ENCODE measurements around the gene ITLN1.
"Not testable (repeated sequence)": the region's sequence is repeated elsewhere in the genome, so short reads cannot be mapped to it uniquely, and the experiment has no call there.

ITLN1 gene

GRCh38 chr1:160885042-160885441 lies at the start of gene ITLN1:
ITLN1 (minus strand) TSS chr1:160885180; CDS start chr1:160884877, 303 bp downstream.
- no peak for DNase-seq (ENCODE audit: low spot score)

- not testable (repeated sequence) for DNase-seq (ENCODE audit: low spot score)
These were observed 48.3 kb upstream of the ITLN1 start for GRCh38 chr1:160933305-160933704.

DNA sequence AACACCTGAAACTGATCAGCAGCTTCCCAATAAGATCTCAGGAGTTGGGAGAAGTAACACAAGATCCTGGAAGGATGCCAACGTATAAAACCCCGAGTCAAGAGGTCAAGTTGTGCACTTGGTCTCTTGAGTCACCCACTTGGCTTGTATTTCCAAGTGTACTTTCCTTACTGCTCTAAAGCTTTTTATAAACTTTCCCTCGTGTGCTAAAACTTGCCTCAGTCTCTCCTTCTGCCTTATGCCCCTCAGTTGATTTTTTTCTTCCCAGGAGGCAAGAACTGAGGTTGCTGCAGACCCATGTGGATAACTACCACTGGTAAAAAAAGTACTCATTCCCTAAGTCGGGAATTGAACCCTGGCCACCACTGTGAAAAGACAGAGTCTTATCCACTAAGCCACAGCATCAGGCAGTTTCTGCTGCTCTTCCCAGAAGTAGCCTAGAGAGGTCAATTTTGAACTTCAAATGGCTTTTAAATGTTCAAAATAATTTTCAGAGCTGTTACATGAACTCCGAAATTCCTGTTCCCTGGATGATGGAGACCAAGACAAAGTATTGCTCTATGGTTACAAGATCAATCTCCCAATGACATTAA lies 40.8 kb upstream of the ITLN1 start:
- no peak for DNase-seq (ENCODE audit: low spot score)

DNA sequence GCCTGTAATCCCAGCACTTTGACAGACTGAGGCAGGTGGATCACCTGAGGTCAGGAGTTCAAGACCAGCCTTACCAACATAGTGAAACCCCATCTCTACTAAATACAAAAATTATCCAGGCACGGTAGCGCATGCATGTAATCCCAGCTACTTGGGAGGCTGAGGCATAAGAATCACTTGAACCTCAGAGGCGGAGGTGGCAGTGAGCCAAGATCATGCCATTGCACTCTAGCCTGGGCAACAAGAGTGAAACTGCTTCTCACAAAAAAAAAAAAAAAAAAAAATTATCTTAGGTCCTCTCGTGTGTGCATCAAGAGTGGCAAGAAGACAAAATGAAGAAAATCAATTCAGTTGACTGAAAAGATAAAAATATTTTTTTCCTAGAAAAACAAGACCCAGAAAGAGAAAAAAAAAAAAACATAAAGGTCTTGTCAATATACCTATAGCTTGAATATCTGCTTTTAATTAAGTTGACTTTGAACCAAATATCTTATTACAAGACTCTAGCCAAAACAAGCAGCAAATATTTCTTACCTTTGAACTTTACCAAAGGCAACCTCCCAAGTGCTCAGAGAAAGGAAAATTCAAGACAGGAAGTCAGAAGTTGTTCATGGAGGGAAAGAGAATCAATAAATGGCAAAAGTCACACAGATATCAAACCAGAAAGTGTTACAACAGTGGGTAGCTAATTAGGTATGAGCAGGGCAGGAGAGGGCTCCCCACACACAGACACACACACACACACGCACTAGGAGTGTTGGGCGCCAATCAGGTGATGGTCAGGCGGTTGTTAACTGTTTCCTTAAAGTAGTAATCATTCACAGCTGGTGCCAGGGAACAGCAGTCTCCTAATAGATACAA lies 40.0 kb upstream of the ITLN1 start:
- DNase-seq (ENCODE audit: low spot score) = no peak

- no peak for DNase-seq (ENCODE audit: low spot score)
These were observed 31.7 kb upstream of the ITLN1 start for GRCh38 chr1:160916666-160917065.

GRCh38 chr1:160913229-160913628 lies 28.2 kb upstream of the ITLN1 start:
- DNase-seq (ENCODE audit: low spot score) = not testable (repeated sequence)

DNA sequence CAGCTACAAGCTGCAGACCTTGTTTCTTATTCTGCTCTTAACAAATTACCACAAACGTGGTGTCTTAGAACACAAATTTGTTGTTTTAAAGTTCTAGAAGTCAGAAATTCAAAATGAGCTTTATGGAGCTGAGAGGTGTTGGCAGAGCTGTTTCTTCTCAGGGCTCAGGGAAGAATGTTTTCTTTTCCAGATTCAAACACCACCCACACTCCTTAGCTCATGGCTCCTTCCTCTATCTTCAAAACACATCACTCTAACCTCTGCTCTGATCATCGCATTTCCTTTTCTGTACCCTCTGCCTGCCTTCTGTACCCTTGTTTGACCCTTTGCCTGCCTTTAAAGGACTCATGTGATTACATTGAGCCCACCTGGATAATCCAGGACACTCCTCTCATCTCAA lies 26.9 kb upstream of the ITLN1 start:
- DNase-seq (ENCODE audit: low spot score) = no peak

DNA sequence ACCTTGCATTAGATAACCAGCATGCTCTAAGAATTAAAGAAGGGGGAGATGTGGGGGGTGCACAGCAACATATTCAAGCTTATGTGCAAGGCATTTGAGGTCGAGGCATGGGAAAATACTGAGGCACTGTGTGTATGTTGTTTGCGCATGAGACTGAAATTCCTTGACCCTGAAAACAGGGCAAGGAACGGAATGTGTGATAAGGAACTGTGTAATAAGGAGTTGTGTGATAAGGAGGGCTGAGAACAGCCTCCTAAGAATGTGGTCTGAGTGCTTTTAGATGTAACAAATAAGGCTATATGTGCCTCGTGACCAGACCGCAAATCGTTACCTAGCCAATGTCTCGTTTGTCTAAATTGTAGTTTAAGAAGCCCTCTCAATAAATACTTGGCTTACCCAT lies 26.5 kb upstream of the ITLN1 start:
- DNase-seq (ENCODE audit: low spot score) = no peak

DNA sequence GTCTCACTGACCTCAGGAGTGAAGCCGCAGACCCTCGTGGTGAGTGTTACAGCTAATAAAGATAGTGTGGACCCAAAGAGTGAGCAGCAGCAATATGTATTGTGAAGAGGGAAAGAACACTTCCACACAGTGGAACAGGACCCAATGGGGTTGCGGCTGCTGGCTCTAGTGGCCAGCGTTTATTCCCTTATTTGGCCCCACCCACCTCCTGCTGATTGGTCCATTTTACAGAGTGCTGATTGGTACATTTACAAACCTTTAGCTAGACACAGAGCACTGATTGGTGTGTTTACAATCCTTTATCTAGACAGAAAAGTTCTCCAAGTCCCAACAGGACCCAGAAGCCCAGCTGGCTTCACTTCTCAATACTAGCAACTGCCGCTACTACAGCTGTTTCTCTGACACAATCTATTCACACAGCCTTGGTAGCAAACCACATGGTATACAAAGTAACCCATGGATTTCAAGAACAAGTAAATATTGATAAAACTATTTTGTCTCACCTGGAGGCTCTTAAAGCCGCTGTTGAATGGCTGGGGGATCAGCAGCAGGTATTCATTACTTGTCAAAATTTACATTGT lies 25.3 kb upstream of the ITLN1 start:
- DNase-seq (ENCODE audit: low spot score) = no peak

DNA sequence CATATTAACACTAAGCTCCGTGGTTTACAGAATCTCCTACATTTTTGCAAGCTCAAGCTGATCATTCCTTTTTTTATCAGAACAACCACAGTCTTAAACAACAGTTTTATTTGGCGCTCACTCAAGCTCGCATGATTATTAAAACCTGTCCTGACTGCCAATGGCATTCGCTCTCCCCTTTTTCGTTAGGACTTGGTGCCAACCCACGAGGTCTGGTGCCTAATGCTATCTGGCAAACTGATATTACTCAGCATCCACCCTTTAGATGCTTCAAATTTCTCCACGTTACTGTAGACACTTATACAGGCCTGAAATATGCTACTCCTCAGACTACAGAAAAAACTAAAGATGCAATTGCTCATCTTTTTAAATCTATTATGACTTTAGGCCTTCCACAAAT lies 23.0 kb upstream of the ITLN1 start:
- no peak for DNase-seq (ENCODE audit: low spot score)

GRCh38 chr1:160905617-160905989 lies 20.6 kb upstream of the ITLN1 start:
- DNase-seq (ENCODE audit: low spot score) = no peak

- no peak for DNase-seq (ENCODE audit: low spot score)
These were observed 20.0 kb upstream of the ITLN1 start for GRCh38 chr1:160904783-160905616.

DNA sequence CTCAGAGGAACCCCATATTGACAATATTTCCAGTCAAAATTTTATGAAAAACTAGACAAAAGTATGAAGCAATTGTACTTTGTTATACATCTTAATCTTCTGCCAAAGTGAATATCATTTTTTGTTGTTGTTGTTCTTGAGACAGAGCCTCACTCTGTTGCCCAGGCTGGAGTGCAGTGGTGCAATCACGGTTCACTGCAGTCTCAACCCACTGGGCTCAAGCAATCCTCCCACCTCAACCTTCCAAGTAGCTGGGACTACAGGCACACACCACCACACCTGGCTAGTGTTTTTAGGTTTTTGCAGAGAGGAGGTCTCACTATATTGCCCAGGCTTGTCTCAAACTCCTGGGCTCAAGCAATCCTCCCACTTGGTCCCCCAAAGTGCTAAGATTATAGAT lies 17.3 kb upstream of the ITLN1 start:
- not testable (repeated sequence) for DNase-seq (ENCODE audit: low spot score)

DNA sequence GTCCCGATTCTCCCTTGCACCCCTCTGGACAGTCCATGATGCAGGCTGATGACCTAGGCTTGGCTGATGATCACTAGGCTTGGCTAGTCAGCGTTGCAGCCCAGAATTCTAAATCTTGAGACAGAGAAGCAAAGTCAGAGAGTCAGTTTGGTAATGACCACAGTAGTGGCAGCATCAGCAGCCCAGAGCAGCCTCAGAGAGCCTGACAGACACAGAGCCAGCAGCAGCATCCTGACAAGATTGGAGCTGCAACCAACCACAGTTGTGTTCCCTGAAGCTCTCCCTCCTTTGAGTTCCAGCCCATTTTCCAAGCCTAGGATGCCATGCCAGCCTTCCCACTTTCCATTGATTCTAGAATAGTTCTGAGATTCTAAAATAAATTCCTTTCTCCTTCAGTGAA lies 16.8 kb upstream of the ITLN1 start:
- DNase-seq (ENCODE audit: low spot score) = no peak

GRCh38 chr1:160900683-160901082 lies 15.7 kb upstream of the ITLN1 start:
- DNase-seq (ENCODE audit: low spot score) = not testable (repeated sequence)

- not testable (repeated sequence) for DNase-seq (ENCODE audit: low spot score)
These were observed 9.6 kb upstream of the ITLN1 start for GRCh38 chr1:160894368-160895135.

- no peak for DNase-seq (ENCODE audit: low spot score)
These were observed 6.5 kb upstream of the ITLN1 start for GRCh38 chr1:160891474-160891873.

GRCh38 chr1:160888926-160889325 lies 3.9 kb upstream of the ITLN1 start:
- no peak for DNase-seq (ENCODE audit: low spot score)

- DNase-seq (ENCODE audit: low spot score) = no peak
These were observed 2.1 kb upstream of the ITLN1 start for GRCh38 chr1:160887071-160887470.

GRCh38 chr1:160884579-160884978 lies 401 bp downstream of the ITLN1 start:
- no peak for DNase-seq (ENCODE audit: low spot score)
